Measurements from ENCODE around the gene PFN3. TPM values are rescaled to one million over a fixed set of nuclear protein-coding genes. Genes with fewer than 3 reads are reported as not detected.

Gene PFN3
- total RNA-seq, 5 donors from 2014 or later (not counting 1 experiment from before 2014, with no cell fraction given): not detected

- ChIA-PET POLR2A (no interaction called here), CTCF (no interaction called here)
- ATAC-seq (replicated peaks in 1 of 4): no peak
- Histone ChIP-seq H3K4me3 (ENCODE audit: control insufficient read depth in 1 of 2, extremely low read depth in 1 of 2, low read length in 1 of 2) (no peak overlapping the region), H3K27ac (ENCODE audit: low read length) (no peak overlapping the region), H3K9me3 (no peaks in the 10 kb centered on the region), H3K36me3 (ENCODE audit: control insufficient read depth in 2 of 2, extremely low read depth in 1 of 2, insufficient read depth in 1 of 2, low read length in 1 of 2) (peaks cover 23 to 78% of the 10 kb centered on the region in 2 donors), H3K27me3 (replicated peaks in 1 of 2; ENCODE audit: control insufficient read depth in 2 of 2, extremely low read depth in 1 of 2, insufficient read depth in 2 of 2, low read length in 1 of 2) (no peaks in the 10 kb centered on the region), H3K4me1 (ENCODE audit: control insufficient read depth in 1 of 2, extremely low read depth in 1 of 2, insufficient read depth in 2 of 2, low read length in 2 of 2) (peaks cover 32 to 88% of the 10 kb centered on the region in 2 experiments)
- no peaks in the 10 kb centered on the region for H3K9me3 Mint-ChIP-seq
- no peak overlapping the region for H3K4me3 Mint-ChIP-seq
- H3K27me3 Mint-ChIP-seq: no peaks in the 10 kb centered on the region
- 93% methylated on average over 23 of the region's 36 CpGs for WGBS (ENCODE audit: insufficient coverage)
- H3K36me3 Mint-ChIP-seq: peaks cover 15% of the 10 kb centered on the region
- peaks cover 38 to 74% (median 67%) of the 10 kb centered on the region in 3 donors for H3K4me1 Mint-ChIP-seq
- peak overlapping the region; percentile 69 to 76 for H3K27ac Mint-ChIP-seq
- no peak for DNase-seq
Observed at GRCh38 chr5:177366528-177367322, 33.7 kb downstream of the PFN3 start.

- CTCF ChIA-PET: interaction anchor here in 1 of 2 donors (0.8 kb wide), 1 partner anchor 10 kb away, joined by 4 read pairs; no protein-coding TSS in a partner anchor
- peak overlapping the region in 1 of 3 donors; percentile 17 for H3K4me3 Mint-ChIP-seq
- 97% methylated on average over 4 of the region's 14 CpGs for WGBS (ENCODE audit: insufficient coverage)
Observed at GRCh38 chr5:177365845-177366527, 34.5 kb downstream of the PFN3 start.

GRCh38 chr5:177364159-177364962 lies 36.1 kb downstream of the PFN3 start:
- H3K4me1 ChIP-seq (ENCODE audit: control insufficient read depth in 1 of 2, extremely low read depth in 1 of 2, insufficient read depth in 2 of 2, low read length in 2 of 2): peaks cover 42 to 89% of the 10 kb centered on the region in 2 experiments
- DNase-seq (no peak), ATAC-seq (replicated peaks in 1 of 4) (no peak)
- H3K27me3 ChIP-seq (replicated peaks in 1 of 2; ENCODE audit: control insufficient read depth in 2 of 2, extremely low read depth in 1 of 2, insufficient read depth in 2 of 2, low read length in 1 of 2): no peaks in the 10 kb centered on the region
- H3K27ac ChIP-seq (ENCODE audit: low read length): no peak overlapping the region
- Mint-ChIP-seq H3K27ac (peak overlapping the region; percentile 79 to 85), H3K27me3 (no peaks in the 10 kb centered on the region), H3K9me3 (no peaks in the 10 kb centered on the region), H3K36me3 (peaks cover 17% of the 10 kb centered on the region), H3K4me3 (peak overlapping the region; percentile 21 to 77 (median 31)), H3K4me1 (peaks cover 50 to 78% (median 72%) of the 10 kb centered on the region in 3 donors)
- peaks cover 23 to 73% of the 10 kb centered on the region in 2 donors for H3K36me3 ChIP-seq (ENCODE audit: control insufficient read depth in 2 of 2, extremely low read depth in 1 of 2, insufficient read depth in 1 of 2, low read length in 1 of 2)
- CTCF ChIA-PET: interaction anchor here (0.6 to 2.9 kb wide), 3 partner anchors 9 to 26 kb away, joined by 3 to 8 read pairs (median 4); no protein-coding TSS in a partner anchor
- POLR2A ChIA-PET: no interaction called here
- H3K4me3 ChIP-seq (ENCODE audit: control insufficient read depth in 1 of 2, extremely low read depth in 1 of 2, low read length in 1 of 2): no peak overlapping the region
- no peaks in the 10 kb centered on the region for H3K9me3 ChIP-seq
- 57% methylated on average over 6 of the region's 11 CpGs for whole genome bisulfite sequencing (ENCODE audit: insufficient coverage)

More at GRCh38 chr5:177365845-177366527, 34.5 kb downstream of the PFN3 start:
- Mint-ChIP-seq H3K27ac (peak overlapping the region; percentile 69 to 76), H3K36me3 (peaks cover 15% of the 10 kb centered on the region), H3K9me3 (no peaks in the 10 kb centered on the region), H3K4me1 (peaks cover 39 to 74% (median 67%) of the 10 kb centered on the region in 3 donors), H3K27me3 (no peaks in the 10 kb centered on the region)
- Histone ChIP-seq H3K27ac (ENCODE audit: low read length) (no peak overlapping the region), H3K4me3 (ENCODE audit: control insufficient read depth in 1 of 2, extremely low read depth in 1 of 2, low read length in 1 of 2) (no peak overlapping the region), H3K9me3 (no peaks in the 10 kb centered on the region), H3K36me3 (ENCODE audit: control insufficient read depth in 2 of 2, extremely low read depth in 1 of 2, insufficient read depth in 1 of 2, low read length in 1 of 2) (peaks cover 23 to 74% of the 10 kb centered on the region in 2 donors), H3K27me3 (replicated peaks in 1 of 2; ENCODE audit: control insufficient read depth in 2 of 2, extremely low read depth in 1 of 2, insufficient read depth in 2 of 2, low read length in 1 of 2) (no peaks in the 10 kb centered on the region), H3K4me1 (ENCODE audit: control insufficient read depth in 1 of 2, extremely low read depth in 1 of 2, insufficient read depth in 2 of 2, low read length in 2 of 2) (peaks cover 32 to 88% of the 10 kb centered on the region in 2 experiments)
- DNase-seq: no peak
- ATAC-seq (replicated peaks in 1 of 4): no peak
- POLR2A ChIA-PET: no interaction called here

- no peak overlapping the region for H3K4me3 ChIP-seq (ENCODE audit: control insufficient read depth in 1 of 2, extremely low read depth in 1 of 2, low read length in 1 of 2)
- CTCF ChIA-PET: interaction anchor here in 1 of 2 donors (0.7 to 2.9 kb wide), 2 partner anchors 10 to 27 kb away, joined by 3 to 8 read pairs; no protein-coding TSS in a partner anchor
- H3K27ac Mint-ChIP-seq: peak overlapping the region in 1 of 2 donors; percentile 79
Observed at GRCh38 chr5:177363565-177363964, 36.9 kb downstream of the PFN3 start.

GRCh38 chr5:177362610-177363507 lies 37.6 kb downstream of the PFN3 start:
- Mint-ChIP-seq H3K27ac (peak overlapping the region; percentile 95 to 96), H3K36me3 (peaks cover 5% of the 10 kb centered on the region), H3K27me3 (no peaks in the 10 kb centered on the region), H3K4me3 (peak overlapping the region; percentile 77 to 82 (median 80)), H3K9me3 (no peaks in the 10 kb centered on the region), H3K4me1 (peaks cover 46 to 75% (median 68%) of the 10 kb centered on the region in 3 donors)
- POLR2A ChIA-PET: interaction anchor here in 1 of 2 donors (0.7 kb wide), 1 partner anchor 12 kb away, joined by 3 read pairs; the partner anchor contains the start of gene LMAN2
- no peaks in the 10 kb centered on the region for H3K27me3 ChIP-seq (replicated peaks in 1 of 2; ENCODE audit: control insufficient read depth in 2 of 2, extremely low read depth in 1 of 2, insufficient read depth in 2 of 2, low read length in 1 of 2)
- CTCF ChIA-PET: interaction anchor here (0.7 to 2.9 kb wide), 3 partner anchors 10 to 28 kb away, joined by 3 to 8 read pairs (median 4); no protein-coding TSS in a partner anchor
- H3K36me3 ChIP-seq (ENCODE audit: control insufficient read depth in 2 of 2, extremely low read depth in 1 of 2, insufficient read depth in 1 of 2, low read length in 1 of 2): peaks cover 12 to 67% of the 10 kb centered on the region in 2 donors
- peak overlapping the region; percentile 74 for H3K27ac ChIP-seq (ENCODE audit: low read length)
- peaks cover 45 to 90% of the 10 kb centered on the region in 2 experiments for H3K4me1 ChIP-seq (ENCODE audit: control insufficient read depth in 1 of 2, extremely low read depth in 1 of 2, insufficient read depth in 2 of 2, low read length in 2 of 2)
- DNase-seq: peak; percentile 34 to 88 (median 56)
- under 1% methylated on average over 35 of the region's 59 CpGs for WGBS (ENCODE audit: insufficient coverage)
- H3K4me3 ChIP-seq (ENCODE audit: control insufficient read depth in 1 of 2, extremely low read depth in 1 of 2, low read length in 1 of 2): peak overlapping the region; percentile 54 to 56
- H3K9me3 ChIP-seq: no peaks in the 10 kb centered on the region
- ATAC-seq (replicated peaks in 1 of 4): peak; percentile 75 to 79 (median 79)

More at GRCh38 chr5:177363565-177363964, 36.9 kb downstream of the PFN3 start:
- POLR2A ChIA-PET: interaction anchor here in 1 of 2 donors (0.7 kb wide), 1 partner anchor 12 kb away, joined by 3 read pairs; the partner anchor contains the start of gene LMAN2
- peaks cover 19 to 72% of the 10 kb centered on the region in 2 donors for H3K36me3 ChIP-seq (ENCODE audit: control insufficient read depth in 2 of 2, extremely low read depth in 1 of 2, insufficient read depth in 1 of 2, low read length in 1 of 2)
- ATAC-seq (replicated peaks in 1 of 4): peak in 1 of 4 experiments; percentile 0
- no CpG with 5 or more reads among the region's 10 CpGs for whole genome bisulfite sequencing (ENCODE audit: insufficient coverage)
- H3K4me1 ChIP-seq (ENCODE audit: control insufficient read depth in 1 of 2, extremely low read depth in 1 of 2, insufficient read depth in 2 of 2, low read length in 2 of 2): peaks cover 46 to 89% of the 10 kb centered on the region in 2 experiments
- no peaks in the 10 kb centered on the region for H3K27me3 ChIP-seq (replicated peaks in 1 of 2; ENCODE audit: control insufficient read depth in 2 of 2, extremely low read depth in 1 of 2, insufficient read depth in 2 of 2, low read length in 1 of 2)
- Mint-ChIP-seq H3K4me3 (peak overlapping the region; percentile 57 to 80 (median 77)), H3K9me3 (no peaks in the 10 kb centered on the region), H3K36me3 (peaks cover 9% of the 10 kb centered on the region), H3K4me1 (peaks cover 50 to 78% (median 72%) of the 10 kb centered on the region in 3 donors), H3K27me3 (no peaks in the 10 kb centered on the region)
- no peaks in the 10 kb centered on the region for H3K9me3 ChIP-seq
- DNase-seq: no peak
- H3K27ac ChIP-seq (ENCODE audit: low read length): peak overlapping the region; percentile 9

Data from T-cell (primary cell).